Breast epithelium (tissue), 3 donors: Measurements from ENCODE around the gene GLI1.

Source experiments
- POLR2AphosphoS5 ChIP-seq, 3 donors: sonication (generic); formaldehyde crosslinking; IDR thresholded peaks; one replicate each; pipeline ENCODE4 v1.6.1; 2017; ENCODE audit warnings: antibody characterized with exemption in 3 of 3
- TF ChIP-seq, protein P1 (sequence below), 3 donors: fragments of 450-650 bp; IDR thresholded peaks; one replicate each; pipeline ENCODE4 v1.5.1; 2016 to 2017; ENCODE audit warnings: antibody characterized with exemption in 3 of 3, mild to moderate bottlenecking in 3 of 3, moderate library complexity in 3 of 3

DNA sequence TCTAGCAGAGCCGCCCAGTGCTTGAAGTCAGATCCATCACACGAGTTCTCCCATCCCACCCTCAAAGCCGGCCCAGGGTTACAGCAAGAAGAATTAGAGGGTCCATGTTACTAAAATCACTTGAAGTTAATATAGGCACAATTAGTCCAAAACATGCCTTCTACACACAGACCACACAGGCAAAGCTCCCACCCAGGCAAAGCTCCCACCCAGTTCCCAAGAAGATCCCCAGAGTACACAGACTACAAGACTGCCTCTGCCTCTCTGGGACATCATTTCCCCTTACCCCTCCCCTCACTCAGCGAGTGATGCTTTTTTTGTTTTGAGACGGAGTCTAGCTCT is 3.3 kb downstream of the GLI1 start:
- TF ChIP-seq, protein P1, sequence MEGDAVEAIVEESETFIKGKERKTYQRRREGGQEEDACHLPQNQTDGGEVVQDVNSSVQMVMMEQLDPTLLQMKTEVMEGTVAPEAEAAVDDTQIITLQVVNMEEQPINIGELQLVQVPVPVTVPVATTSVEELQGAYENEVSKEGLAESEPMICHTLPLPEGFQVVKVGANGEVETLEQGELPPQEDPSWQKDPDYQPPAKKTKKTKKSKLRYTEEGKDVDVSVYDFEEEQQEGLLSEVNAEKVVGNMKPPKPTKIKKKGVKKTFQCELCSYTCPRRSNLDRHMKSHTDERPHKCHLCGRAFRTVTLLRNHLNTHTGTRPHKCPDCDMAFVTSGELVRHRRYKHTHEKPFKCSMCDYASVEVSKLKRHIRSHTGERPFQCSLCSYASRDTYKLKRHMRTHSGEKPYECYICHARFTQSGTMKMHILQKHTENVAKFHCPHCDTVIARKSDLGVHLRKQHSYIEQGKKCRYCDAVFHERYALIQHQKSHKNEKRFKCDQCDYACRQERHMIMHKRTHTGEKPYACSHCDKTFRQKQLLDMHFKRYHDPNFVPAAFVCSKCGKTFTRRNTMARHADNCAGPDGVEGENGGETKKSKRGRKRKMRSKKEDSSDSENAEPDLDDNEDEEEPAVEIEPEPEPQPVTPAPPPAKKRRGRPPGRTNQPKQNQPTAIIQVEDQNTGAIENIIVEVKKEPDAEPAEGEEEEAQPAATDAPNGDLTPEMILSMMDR (IDR thresholded peaks at IDR 0.05) = no peak
- TF ChIP-seq POLR2AphosphoS5 (IDR thresholded peaks at IDR 0.05) = no peak
